GM18861 (cell line): ENCODE data around the gene FUZ.

Experiments used
- ATAC-seq: cut with Tn5 transposase; IDR thresholded peaks from one replicate; pipeline ENCODE4 v1.9.1; 2021; ENCODE audit not compliant: unreplicated experiment

The FUZ gene

DNA sequence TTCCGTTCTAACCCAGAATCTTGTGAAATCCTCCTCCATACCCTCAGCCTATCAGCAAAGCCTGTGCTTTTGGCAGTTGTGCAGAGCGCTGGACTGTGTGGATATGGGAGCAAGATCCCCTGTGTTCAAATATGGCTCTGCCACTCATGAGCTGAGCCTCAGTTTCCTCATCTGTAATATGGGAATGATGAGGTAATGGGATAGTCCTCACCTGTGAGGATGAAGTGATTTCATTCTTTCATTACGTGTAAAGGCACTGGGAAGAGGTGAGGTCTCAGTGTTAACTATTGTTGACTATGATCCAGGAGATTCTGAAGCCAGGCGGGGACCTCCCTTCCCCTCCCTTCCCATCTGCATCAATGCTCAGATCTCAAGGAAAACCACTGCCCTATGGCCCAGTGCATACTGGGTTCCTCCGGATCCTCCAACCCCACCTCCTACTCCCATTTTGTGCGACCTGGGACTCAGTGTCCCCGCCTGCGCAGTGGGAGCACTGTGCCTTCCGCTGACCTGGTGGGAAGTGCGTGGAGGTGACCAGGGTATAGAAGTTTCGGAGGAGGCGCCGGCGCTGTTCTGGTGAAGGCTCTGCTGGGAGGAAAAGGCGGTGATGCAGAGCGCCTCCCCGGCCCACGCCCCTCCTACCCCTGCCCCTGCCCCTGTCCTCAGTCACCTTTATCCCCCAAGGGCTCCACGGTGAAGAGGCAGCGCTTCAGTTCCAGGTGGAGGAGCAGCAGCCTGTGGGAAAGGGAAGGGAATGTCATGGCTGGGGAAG, 5.0 kb downstream of the FUZ start:
- no peak for ATAC-seq

DNA sequence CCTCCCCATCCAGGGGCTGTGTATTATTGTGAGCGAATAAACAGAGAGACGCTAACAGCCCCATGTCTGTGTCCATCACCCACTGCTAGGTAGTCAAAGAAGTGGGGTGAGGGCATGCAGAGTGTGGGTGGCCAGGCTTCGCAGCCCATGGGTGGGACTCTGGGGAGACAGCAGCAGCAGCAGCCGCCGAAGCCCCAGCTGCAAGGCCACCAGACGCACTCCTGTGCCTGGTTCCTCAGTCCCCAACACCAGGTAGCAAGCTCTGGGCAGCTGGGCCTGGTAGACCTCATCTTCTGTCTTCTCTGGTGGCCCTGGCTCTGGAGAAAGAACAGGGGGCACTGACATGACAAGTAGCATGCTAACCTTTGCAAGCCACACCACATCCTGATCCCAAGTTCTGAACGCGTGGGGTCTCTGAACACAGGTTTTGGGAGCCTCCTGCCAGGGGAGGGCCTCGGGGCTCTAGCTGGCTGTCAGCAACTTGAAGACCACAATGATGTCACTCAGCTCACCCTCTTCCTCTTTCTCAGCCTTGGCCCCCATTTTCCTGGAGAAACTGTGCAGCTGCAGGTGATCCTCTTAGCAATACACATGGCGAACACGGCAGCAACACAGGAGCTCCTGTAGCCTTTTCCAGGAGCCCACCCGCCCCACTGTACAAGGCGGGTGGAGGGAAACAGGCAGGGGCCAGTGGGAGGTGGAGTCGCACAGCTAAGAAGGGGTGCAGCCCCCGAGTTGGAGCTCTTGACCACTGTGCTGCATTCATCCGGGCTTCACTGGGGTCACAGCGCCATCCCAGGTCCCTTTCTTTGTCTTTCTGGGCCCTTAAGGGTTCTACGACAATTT, 5.8 kb downstream of the FUZ start:
- no peak for ATAC-seq

GRCh38 chr19:49806620-49806959, 6.5 kb downstream of the FUZ start:
- no peak for ATAC-seq

- ATAC-seq: no peak
Measured at GRCh38 chr19:49805822-49806619, 7.1 kb downstream of the FUZ start.

- no peak for ATAC-seq
Measured at GRCh38 chr19:49803529-49803856, 9.6 kb downstream of the FUZ start.

DNA sequence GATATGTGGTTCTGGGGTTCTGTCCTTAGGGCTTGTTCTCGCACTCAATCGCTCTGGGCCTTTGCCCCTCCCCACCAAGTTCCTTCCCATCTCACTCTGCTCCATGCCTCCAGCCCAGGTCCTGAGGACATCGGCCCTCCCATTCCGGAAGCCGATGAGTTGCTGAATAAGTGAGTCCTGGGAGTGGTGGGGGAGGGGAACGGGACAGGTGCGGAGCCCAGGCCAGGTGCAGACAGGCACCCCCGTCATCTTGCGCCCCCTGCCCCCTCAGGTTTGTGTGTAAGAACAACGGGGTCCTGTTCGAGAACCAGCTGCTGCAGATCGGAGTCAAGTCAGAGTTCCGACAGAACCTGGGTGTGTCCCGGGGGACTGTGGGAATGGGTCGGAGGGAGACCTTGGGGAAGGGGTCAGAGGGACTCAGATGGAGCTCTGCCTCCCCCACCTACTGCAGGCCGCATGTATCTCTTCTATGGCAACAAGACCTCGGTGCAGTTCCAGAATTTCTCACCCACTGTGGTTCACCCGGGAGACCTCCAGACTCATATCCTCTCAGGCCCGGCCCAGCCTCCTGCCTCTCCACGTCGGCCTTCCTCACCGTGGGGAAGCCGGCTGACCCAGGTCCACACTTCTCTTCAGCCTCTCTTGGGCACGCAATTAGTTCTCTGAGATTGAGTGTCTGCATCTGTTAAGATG, 10.1 kb downstream of the FUZ start:
- no peak for ATAC-seq

DNA sequence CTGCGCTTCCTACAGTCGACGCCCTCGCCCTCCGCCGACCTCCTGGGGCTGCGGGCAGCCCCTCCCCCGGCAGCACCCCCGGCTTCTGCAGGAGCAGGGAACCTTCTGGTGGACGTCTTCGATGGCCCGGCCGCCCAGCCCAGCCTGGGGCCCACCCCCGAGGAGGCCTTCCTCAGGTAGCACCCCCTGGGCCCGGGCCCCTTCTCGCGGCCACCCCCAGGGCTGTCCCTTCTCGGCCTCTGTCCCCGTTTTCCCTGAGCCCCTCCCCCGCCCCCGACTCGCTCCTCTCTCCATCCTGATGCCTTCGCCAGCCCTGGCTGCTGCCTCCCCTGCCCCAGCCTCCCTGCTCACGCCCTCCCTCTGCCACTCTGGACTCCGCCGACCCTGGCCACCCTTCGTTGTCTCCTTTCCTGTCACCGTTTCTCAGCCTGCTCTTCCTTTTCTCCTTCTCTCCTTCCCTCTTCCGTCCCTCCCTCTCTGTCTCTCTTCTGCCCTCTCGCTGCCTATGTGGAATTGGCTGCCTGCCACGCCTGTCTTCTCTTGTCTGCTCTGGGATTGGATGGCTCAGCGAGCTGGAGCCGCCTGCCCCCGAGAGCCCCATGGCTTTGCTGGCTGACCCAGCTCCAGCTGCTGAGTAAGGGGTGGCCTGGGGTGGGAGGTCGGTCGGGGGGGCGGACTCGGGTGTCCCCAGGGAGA, 11.0 kb downstream of the FUZ start:
- no peak for ATAC-seq

GRCh38 chr19:49801401-49801888, 11.6 kb downstream of the FUZ start:
- ATAC-seq: no peak

DNA sequence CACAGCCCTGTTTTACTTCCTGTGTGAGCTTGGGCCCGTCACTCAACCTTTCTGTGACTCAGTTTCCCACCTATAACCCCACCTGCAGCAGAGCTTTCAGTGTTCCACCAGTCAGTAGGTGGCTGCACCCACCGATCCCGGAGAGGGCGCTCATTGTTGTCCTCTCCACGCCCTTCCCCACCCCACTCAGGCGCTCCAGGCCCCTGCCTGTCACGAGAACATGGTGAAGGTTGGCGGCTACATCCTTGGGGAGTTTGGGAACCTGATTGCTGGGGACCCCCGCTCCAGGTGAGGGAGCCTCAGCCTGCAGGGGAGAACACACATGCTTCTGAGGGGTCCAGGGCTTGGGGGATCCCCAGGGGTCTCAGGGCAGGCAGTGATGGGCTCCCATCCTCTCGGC, 12.3 kb downstream of the FUZ start:
- no peak for ATAC-seq

DNA sequence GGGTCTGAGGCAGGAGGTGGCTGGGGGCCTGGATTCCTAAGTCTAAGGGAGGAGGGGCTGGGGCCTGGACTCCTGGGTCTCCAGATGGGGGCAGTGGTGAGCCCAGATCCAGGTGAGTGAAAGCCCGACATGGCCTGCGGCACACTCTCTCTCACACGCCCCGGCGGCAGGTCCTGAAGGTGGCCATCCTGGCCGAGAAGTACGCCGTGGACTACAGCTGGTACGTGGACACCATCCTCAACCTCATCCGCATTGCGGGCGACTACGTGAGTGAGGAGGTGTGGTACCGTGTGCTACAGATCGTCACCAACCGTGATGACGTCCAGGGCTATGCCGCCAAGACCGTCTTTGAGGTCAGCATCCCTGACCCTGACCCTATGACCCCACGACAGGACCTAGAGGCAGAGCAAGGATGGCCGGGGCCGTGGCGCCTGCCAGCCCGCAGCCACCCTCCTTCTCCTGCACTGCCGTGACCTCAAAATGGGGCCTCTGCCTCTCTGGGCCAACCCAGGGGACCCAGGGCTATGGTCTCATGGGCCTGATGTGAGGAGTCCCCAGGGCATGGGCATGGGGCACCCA, 13.2 kb downstream of the FUZ start:
- no peak for ATAC-seq

- ATAC-seq: no peak
Measured at GRCh38 chr19:49799271-49799797, 13.8 kb downstream of the FUZ start.

DNA sequence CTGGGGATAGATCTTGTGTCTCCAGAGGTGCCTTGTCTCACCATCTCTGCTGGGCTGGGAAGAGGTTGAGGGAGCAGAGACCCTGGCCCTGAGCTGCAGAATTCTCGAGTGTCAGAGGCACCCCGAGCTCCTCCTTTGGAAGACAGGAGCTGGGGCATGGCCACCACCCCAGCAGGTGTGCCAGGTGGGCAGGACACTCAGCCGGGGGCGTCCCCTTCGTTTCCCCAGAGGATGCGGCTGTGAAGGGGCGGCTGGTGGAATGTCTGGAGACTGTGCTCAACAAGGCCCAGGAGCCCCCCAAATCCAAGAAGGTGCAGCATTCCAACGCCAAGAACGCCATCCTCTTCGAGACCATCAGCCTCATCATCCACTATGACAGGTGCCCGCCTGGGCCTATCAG, 14.5 kb downstream of the FUZ start:
- no peak for ATAC-seq

DNA sequence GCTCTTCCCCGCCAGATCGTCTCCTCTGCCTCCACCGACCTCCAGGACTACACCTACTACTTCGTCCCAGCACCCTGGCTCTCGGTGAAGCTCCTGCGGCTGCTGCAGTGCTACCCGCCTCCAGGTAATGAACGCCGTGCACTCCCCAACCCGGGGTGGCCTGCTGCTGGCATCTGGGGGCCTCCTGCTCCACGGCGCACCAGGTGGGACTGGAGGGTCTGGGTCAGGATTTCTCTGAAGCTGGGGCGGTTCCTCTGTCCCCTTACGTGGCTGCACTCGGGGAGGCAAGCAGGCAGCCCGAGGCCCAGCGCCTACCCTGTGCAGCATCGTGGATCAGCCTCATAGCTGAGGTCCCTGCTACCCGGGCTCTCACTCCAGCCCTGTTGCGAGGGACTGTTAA, 17.5 kb downstream of the FUZ start:
- ATAC-seq: no peak

- no peak for ATAC-seq
Measured at GRCh38 chr19:49793561-49793840, 19.6 kb downstream of the FUZ start.

GRCh38 chr19:49792829-49793560, 20.1 kb downstream of the FUZ start:
- ATAC-seq: no peak

DNA sequence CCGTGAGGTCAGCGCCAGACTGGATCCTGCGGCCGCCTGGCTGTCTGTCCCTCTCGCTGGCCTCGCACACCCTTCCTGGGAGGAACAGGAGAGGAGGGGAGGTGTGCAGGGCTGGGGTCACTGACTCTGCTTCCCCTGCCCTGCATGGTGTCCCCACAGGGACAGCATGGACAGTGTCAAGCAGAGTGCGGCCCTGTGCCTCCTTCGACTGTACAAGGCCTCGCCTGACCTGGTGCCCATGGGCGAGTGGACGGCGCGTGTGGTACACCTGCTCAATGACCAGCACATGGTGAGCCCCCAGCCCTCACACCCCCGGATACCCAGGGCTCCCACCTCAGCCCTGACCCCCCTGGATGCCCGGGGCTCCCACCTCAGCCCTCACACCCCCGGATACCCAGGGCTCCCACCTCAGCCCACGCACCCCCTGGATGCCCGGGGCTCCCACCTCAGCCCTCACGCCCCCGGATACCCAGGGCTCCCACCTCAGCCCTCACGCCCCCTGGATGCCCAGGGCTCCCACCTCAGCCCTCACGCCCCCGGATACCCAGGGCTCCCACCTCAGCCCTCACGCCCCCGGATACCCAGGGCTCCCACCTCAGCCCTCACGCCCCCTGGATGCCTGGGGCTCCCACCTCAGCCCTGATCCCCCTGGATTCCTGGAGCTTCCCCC, 21.2 kb downstream of the FUZ start:
- ATAC-seq: no peak

DNA sequence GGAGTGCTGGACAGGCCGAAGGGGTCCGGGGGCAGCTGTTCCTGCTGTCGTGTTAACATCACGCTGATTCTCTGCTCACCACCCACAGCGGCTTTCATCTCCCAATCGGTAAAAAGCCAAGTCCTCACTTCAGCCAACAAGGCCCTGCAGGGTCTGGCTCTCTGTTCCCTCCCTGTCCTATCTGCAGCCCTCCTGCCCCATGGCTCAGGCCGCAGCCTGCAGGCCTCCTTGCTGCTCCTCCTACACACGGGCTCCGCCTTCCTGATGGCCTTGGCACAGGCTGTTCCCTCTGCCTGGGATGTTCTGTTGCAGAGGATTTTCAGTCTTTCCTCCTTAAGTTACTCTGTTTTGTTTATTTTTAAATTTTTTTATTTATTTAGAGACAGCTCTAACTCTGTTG, 22.2 kb downstream of the FUZ start:
- no peak for ATAC-seq

- ATAC-seq: no peak
Measured at GRCh38 chr19:49788857-49789256, 24.2 kb downstream of the FUZ start.

- no peak for ATAC-seq
Measured at GRCh38 chr19:49787746-49788145, 25.3 kb downstream of the FUZ start.
